ENCODE measurements around the gene COX6B1.

GRCh38 chr19:35702223-35703012 lies 54.3 kb downstream of the COX6B1 start:
- TF ChIP-seq, protein P1, sequence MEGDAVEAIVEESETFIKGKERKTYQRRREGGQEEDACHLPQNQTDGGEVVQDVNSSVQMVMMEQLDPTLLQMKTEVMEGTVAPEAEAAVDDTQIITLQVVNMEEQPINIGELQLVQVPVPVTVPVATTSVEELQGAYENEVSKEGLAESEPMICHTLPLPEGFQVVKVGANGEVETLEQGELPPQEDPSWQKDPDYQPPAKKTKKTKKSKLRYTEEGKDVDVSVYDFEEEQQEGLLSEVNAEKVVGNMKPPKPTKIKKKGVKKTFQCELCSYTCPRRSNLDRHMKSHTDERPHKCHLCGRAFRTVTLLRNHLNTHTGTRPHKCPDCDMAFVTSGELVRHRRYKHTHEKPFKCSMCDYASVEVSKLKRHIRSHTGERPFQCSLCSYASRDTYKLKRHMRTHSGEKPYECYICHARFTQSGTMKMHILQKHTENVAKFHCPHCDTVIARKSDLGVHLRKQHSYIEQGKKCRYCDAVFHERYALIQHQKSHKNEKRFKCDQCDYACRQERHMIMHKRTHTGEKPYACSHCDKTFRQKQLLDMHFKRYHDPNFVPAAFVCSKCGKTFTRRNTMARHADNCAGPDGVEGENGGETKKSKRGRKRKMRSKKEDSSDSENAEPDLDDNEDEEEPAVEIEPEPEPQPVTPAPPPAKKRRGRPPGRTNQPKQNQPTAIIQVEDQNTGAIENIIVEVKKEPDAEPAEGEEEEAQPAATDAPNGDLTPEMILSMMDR (IDR thresholded peaks at IDR 0.05), result no peak
- TF ChIP-seq EZH2phosphoT487 (IDR thresholded peaks at IDR 0.05; ENCODE audit: borderline replicate concordance, low read depth), result no peak
- no peak for TF ChIP-seq POLR2AphosphoS5 (IDR thresholded peaks at IDR 0.05; ENCODE audit: low read depth, low read length)
- no peak for TF ChIP-seq USF2 (IDR thresholded peaks at IDR 0.05; ENCODE audit: borderline replicate concordance, low read depth, low read length)
- TF ChIP-seq SIN3A (IDR thresholded peaks at IDR 0.05; ENCODE audit: borderline replicate concordance, low read depth, low read length), result no peak
- no peak for TF ChIP-seq TAF1 (IDR thresholded peaks at IDR 0.05; ENCODE audit: borderline replicate concordance, low read depth, low read length)
- TF ChIP-seq MXI1 (IDR thresholded peaks at IDR 0.05; ENCODE audit: low read depth, low read length), result peak; percentile 23; the same call in 1 of the 2 replicates
- TF ChIP-seq EP300 (IDR thresholded peaks at IDR 0.05; ENCODE audit: borderline replicate concordance in 1 of 2, low read depth in 1 of 2, low read length in 1 of 2), result no peak
- TF ChIP-seq JUND (IDR thresholded peaks at IDR 0.05), result no peak
- TF ChIP-seq ELF1 (IDR thresholded peaks at IDR 0.05), result no peak
- TF ChIP-seq YY1 (IDR thresholded peaks at IDR 0.05; ENCODE audit: low read depth), result no peak
- TF ChIP-seq RAD21 (IDR thresholded peaks at IDR 0.05; ENCODE audit: low read length), result no peak

Data from SK-N-SH (cell line).